Parathyroid adenoma (tissue), 2 donors: ENCODE measurements around the gene SH2D3A.

ENCODE experiments used
- H2AFZ ChIP-seq: fragments of 300-600 bp; sonication (generic); one replicate; pipeline ENCODE4 v1.7.0; 2017; ENCODE audit warnings: antibody characterized with exemption, mild to moderate bottlenecking
- H3K27ac ChIP-seq: fragments of 300-600 bp; sonication (generic); one replicate; pipeline ENCODE4 v1.7.0; 2017
- H3K27me3 ChIP-seq: fragments of 300-600 bp; sonication (generic); one replicate; pipeline ENCODE4 v1.7.0; 2017; ENCODE audit warnings: low read length; ENCODE audit not compliant: control insufficient read depth, insufficient read depth
- H3K36me3 ChIP-seq: fragments of 300-600 bp; sonication (generic); one replicate; pipeline ENCODE4 v1.7.0; 2017; ENCODE audit warnings: low read length; ENCODE audit not compliant: control insufficient read depth, insufficient read depth
- H3K4me1 ChIP-seq: fragments of 300-600 bp; sonication (generic); one replicate; pipeline ENCODE4 v1.7.0; 2017; ENCODE audit warnings: control low read depth
- H3K4me2 ChIP-seq: fragments of 300-600 bp; sonication (generic); one replicate; pipeline ENCODE4 v1.7.0; 2017; ENCODE audit warnings: low read length
- H3K4me3 ChIP-seq: fragments of 300-600 bp; sonication (generic); one replicate; pipeline ENCODE4 v1.7.0; 2017; ENCODE audit warnings: low read depth, low read length
- H3K79me2 ChIP-seq: fragments of 300-600 bp; sonication (generic); one replicate; pipeline ENCODE4 v1.7.0; 2017; ENCODE audit warnings: control low read depth
- H3K9ac ChIP-seq: fragments of 300-600 bp; sonication (generic); one replicate; pipeline ENCODE4 v1.7.0; 2017; ENCODE audit warnings: mild to moderate bottlenecking
- H3K9me3 ChIP-seq: fragments of 300-600 bp; sonication (generic); one replicate; pipeline ENCODE4 v1.7.0; 2017; ENCODE audit warnings: low read length; ENCODE audit not compliant: control insufficient read depth
- CTCF ChIP-seq: fragments of 300-600 bp; sonication (generic); IDR thresholded peaks from one replicate; pipeline ENCODE4 v1.7.0; 2017; ENCODE audit warnings: antibody characterized with exemption, mild to moderate bottlenecking
- donor health status: primary hyperparathyroidism.

The SH2D3A gene

GRCh38 chr19:6713773-6714692 is 53.2 kb downstream of the SH2D3A start:
- no peaks in the 10 kb centered on the region for H3K79me2 ChIP-seq
- no peaks in the 10 kb centered on the region for H3K27me3 ChIP-seq
- no peak overlapping the region for H3K4me3 ChIP-seq
- no peak overlapping the region for H2AFZ ChIP-seq
- no peaks in the 10 kb centered on the region for H3K36me3 ChIP-seq
- H3K27ac ChIP-seq = no peak overlapping the region
- H3K4me2 ChIP-seq = no peak overlapping the region
- no peak overlapping the region for H3K9ac ChIP-seq
- H3K9me3 ChIP-seq = no peaks in the 10 kb centered on the region
- no peak for TF ChIP-seq CTCF
- no peaks in the 10 kb centered on the region for H3K4me1 ChIP-seq

- Histone ChIP-seq H3K4me2 (no peak overlapping the region), H3K27ac (no peak overlapping the region), H3K36me3 (no peaks in the 10 kb centered on the region), H3K4me3 (no peak overlapping the region), H3K79me2 (no peaks in the 10 kb centered on the region), H3K4me1 (no peaks in the 10 kb centered on the region), H3K9ac (no peak overlapping the region), H3K27me3 (no peaks in the 10 kb centered on the region), H2AFZ (no peak overlapping the region), H3K9me3 (no peaks in the 10 kb centered on the region)
- no peak for TF ChIP-seq CTCF
These were observed 54.3 kb downstream of the SH2D3A start for GRCh38 chr19:6712692-6713670.

- H3K27ac ChIP-seq = no peak overlapping the region
- no peak for TF ChIP-seq CTCF
- H3K36me3 ChIP-seq = no peaks in the 10 kb centered on the region
- H3K9me3 ChIP-seq = no peaks in the 10 kb centered on the region
- H3K27me3 ChIP-seq = no peaks in the 10 kb centered on the region
- H3K79me2 ChIP-seq = no peaks in the 10 kb centered on the region
- no peak overlapping the region for H3K9ac ChIP-seq
- no peak overlapping the region for H3K4me2 ChIP-seq
- no peak overlapping the region for H2AFZ ChIP-seq
- no peaks in the 10 kb centered on the region for H3K4me1 ChIP-seq
- H3K4me3 ChIP-seq = no peak overlapping the region
These were observed 55.0 kb downstream of the SH2D3A start for GRCh38 chr19:6712231-6712630.

GRCh38 chr19:6711605-6712004 is 55.6 kb downstream of the SH2D3A start:
- Histone ChIP-seq H3K36me3 (no peaks in the 10 kb centered on the region), H3K27ac (no peak overlapping the region), H3K9me3 (no peaks in the 10 kb centered on the region), H3K4me3 (no peak overlapping the region), H3K27me3 (no peaks in the 10 kb centered on the region), H3K4me1 (no peaks in the 10 kb centered on the region), H2AFZ (no peak overlapping the region), H3K4me2 (no peak overlapping the region), H3K9ac (no peak overlapping the region), H3K79me2 (no peaks in the 10 kb centered on the region)
- TF ChIP-seq CTCF = no peak
